GM10266 (cell line): ENCODE results near the gene PDCL3.
A peak's percentile ranks its signal among the peaks of the same experiment; 100 is the strongest.

Experiments used
- DNase-seq: peaks from one replicate; pipeline ENCODE4 v3.0.0; 2012; ENCODE audit errors: extremely low spot score
- CTCF ChIP-seq: IDR thresholded peaks from 2 replicates; pipeline ENCODE4 v1.5.1; 2012; ENCODE audit warnings: mild to moderate bottlenecking, low read depth; ENCODE audit not compliant: control insufficient read depth, insufficient read depth; ENCODE audit errors: missing control alignments

Gene PDCL3

GRCh38 chr2:100580367-100581276, 17.8 kb downstream of the PDCL3 start:
- no peak for TF ChIP-seq CTCF
- peak; percentile 54 for DNase-seq

GRCh38 chr2:100581277-100581612, 18.5 kb downstream of the PDCL3 start:
- no peak for TF ChIP-seq CTCF
- DNase-seq, result no peak

- no peak for TF ChIP-seq CTCF
- DNase-seq, result no peak
These were observed 22.0 kb downstream of the PDCL3 start for GRCh38 chr2:100584816-100585215.

- TF ChIP-seq CTCF, result no peak
- peak; percentile 66 for DNase-seq
These were observed 25.4 kb downstream of the PDCL3 start for GRCh38 chr2:100588071-100588786.

GRCh38 chr2:100589527-100589926, 26.7 kb downstream of the PDCL3 start:
- TF ChIP-seq CTCF, result no peak
- no peak for DNase-seq

- no peak for DNase-seq
- TF ChIP-seq CTCF, result no peak
These were observed 29.4 kb downstream of the PDCL3 start for GRCh38 chr2:100592226-100592625.

GRCh38 chr2:100596465-100596864, 33.7 kb downstream of the PDCL3 start:
- no peak for DNase-seq
- no peak for TF ChIP-seq CTCF
